PC-3 (cell line): ENCODE measurements around the gene AOPEP. TPM values are rescaled to one million over a fixed set of nuclear protein-coding genes. Genes with fewer than 3 reads are reported as not detected.

ENCODE experiments used
- ATAC-seq: fragments of 200-7000 bp; cut with Tn5 transposase; 2 replicates; pipeline ENCODE4 v1.9.1; 2020; ENCODE audit warnings: mild to moderate bottlenecking, moderate library complexity
- BruUV-seq: library from RNA; stranded (reverse); fragments of 400-500 nt; replicated peaks from 2 replicates; lab custom pipeline; 2021; lab: Mats Ljungman, UMichigan
- CTCF ChIA-PET: fragments of 300-600 bp; sonication (Branson Sonifier 250); formaldehyde crosslinking; loops from one replicate; lab custom pipeline; 2022; ENCODE audit warnings: antibody characterized with exemption; lab: Charles Lee
- POLR2A ChIA-PET: fragments of 300-600 bp; sonication (Branson Sonifier 250); formaldehyde crosslinking; loops from one replicate; lab custom pipeline; 2022; ENCODE audit warnings: antibody characterized with exemption; ENCODE audit not compliant: unreplicated experiment; lab: Charles Lee
- DNase-seq: peaks from one replicate; pipeline ENCODE4 v3.0.0-alpha.2; 2015
- H2AFZ ChIP-seq: fragments of 300-600 bp; sonication (generic); 2 replicates; pipeline ENCODE4 v1.6.0; 2016; ENCODE audit warnings: antibody characterized with exemption, low read length
- H3F3A ChIP-seq: fragments of 300-600 bp; sonication (generic); one replicate; pipeline ENCODE4 v1.6.0; 2017; ENCODE audit warnings: antibody characterized with exemption, low read length, control low read depth, mild to moderate bottlenecking; ENCODE audit not compliant: unreplicated experiment
- H3K27ac ChIP-seq: fragments of 300-600 bp; sonication (generic); 2 replicates; pipeline ENCODE4 v1.5.1; 2016; ENCODE audit warnings: mild to moderate bottlenecking, low read length
- H3K27me3 ChIP-seq: fragments of 300-600 bp; sonication (generic); 2 replicates; pipeline ENCODE4 v1.6.1; 2016; ENCODE audit warnings: low read length, mixed read lengths
- H3K36me3 ChIP-seq: fragments of 300-600 bp; sonication (generic); 2 replicates; pipeline ENCODE4 v1.6.1; 2016; ENCODE audit warnings: low read depth, mixed run types, low read length, mixed read lengths
- H3K4me1 ChIP-seq: fragments of 300-600 bp; sonication (generic); 2 replicates; pipeline ENCODE4 v1.5.1; 2016; ENCODE audit warnings: low read length; ENCODE audit not compliant: insufficient read depth
- H3K4me2 ChIP-seq: fragments of 300-600 bp; sonication (generic); 2 replicates; pipeline ENCODE4 v1.6.0; 2016; ENCODE audit warnings: low read length
- H3K4me3 ChIP-seq: fragments of 300-600 bp; sonication (generic); 2 replicates; pipeline ENCODE4 v1.5.1; 2016; ENCODE audit warnings: mild to moderate bottlenecking, low read length, mixed read lengths
- H3K79me2 ChIP-seq: fragments of 300-600 bp; sonication (generic); 2 replicates; pipeline ENCODE4 v1.6.1; 2017; ENCODE audit warnings: low read length, mixed read lengths
- H3K9ac ChIP-seq: fragments of 300-600 bp; sonication (generic); 2 replicates; pipeline ENCODE4 v1.6.0; 2016; ENCODE audit warnings: mild to moderate bottlenecking, low read length
- H3K9me2 ChIP-seq: fragments of 300-600 bp; sonication (generic); replicated peaks from 2 replicates; pipeline ENCODE4 v1.6.1; 2016; ENCODE audit warnings: mixed run types, low read length, mixed read lengths
- H3K9me3 ChIP-seq: fragments of 300-600 bp; sonication (generic); 2 replicates; pipeline ENCODE4 v1.6.1; 2016; ENCODE audit warnings: low read length, mixed read lengths
- H4K20me1 ChIP-seq: fragments of 300-600 bp; sonication (generic); 2 replicates; pipeline ENCODE4 v1.6.1; 2016; ENCODE audit warnings: low read length, mixed read lengths
- EZH2 ChIP-seq: fragments of 300-600 bp; sonication (generic); IDR thresholded peaks from one replicate; pipeline ENCODE4 v1.6.1; 2017; ENCODE audit warnings: antibody characterized with exemption, mild to moderate bottlenecking, low read length; ENCODE audit not compliant: unreplicated experiment
- EZH2phosphoT487 ChIP-seq: fragments of 300-600 bp; sonication (generic); IDR thresholded peaks from 2 replicates; pipeline ENCODE4 v1.6.1; 2018; ENCODE audit warnings: mild to moderate bottlenecking, antibody characterized with exemption, low read length, borderline replicate concordance
- intact Hi-C: fragments of 100-400 bp; cut with micrococcal nuclease; formaldehyde crosslinking; loops from 2 replicates; pipeline ENCODE4 v1.9.0; 2023
- total RNA-seq: library from RNA; depleted of rRNA; stranded (reverse); fragments of >200 nt; gene quantifications from 2 replicates; pipeline ENCODE4 v1.2.3, GENCODE V29; 2014
- TF ChIP-seq, protein P1 (sequence below): fragments of 300-600 bp; sonication (generic); conservative IDR thresholded peaks from 2 replicates; pipeline ENCODE4 v1.5.1; 2017; ENCODE audit warnings: antibody characterized with exemption, low read depth, mild to moderate bottlenecking, low read length

AOPEP gene
- total RNA-seq, 1 experiment from 2014 or later: 23.1 TPM

DNA sequence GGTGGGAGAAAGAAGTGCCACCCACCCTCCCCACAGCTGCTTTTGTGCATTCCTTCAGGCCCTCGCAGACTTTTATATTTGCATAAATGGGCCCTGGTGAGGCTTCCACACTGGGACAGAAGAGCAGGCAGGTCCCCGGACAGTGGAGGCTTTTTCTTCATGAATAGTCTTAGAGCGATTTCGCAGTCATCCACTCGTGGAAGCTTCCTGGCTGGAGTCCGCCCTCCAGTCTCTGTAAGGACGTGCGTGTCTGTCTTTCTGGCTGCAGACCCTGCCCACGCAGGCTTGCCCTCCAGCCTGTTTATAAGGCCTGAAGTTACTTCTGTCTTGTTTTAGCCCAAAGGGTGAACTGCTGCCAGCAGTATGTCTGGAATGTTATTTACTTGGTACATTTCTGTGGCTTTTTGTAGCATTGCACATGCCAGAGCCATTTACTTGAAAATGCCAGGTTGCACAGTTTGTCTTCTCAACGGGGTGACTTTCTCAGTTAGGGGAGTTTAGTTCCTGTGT is 195.7 kb downstream of the AOPEP start:
- no peaks in the 10 kb centered on the region for H4K20me1 ChIP-seq
- TF ChIP-seq, protein P1, sequence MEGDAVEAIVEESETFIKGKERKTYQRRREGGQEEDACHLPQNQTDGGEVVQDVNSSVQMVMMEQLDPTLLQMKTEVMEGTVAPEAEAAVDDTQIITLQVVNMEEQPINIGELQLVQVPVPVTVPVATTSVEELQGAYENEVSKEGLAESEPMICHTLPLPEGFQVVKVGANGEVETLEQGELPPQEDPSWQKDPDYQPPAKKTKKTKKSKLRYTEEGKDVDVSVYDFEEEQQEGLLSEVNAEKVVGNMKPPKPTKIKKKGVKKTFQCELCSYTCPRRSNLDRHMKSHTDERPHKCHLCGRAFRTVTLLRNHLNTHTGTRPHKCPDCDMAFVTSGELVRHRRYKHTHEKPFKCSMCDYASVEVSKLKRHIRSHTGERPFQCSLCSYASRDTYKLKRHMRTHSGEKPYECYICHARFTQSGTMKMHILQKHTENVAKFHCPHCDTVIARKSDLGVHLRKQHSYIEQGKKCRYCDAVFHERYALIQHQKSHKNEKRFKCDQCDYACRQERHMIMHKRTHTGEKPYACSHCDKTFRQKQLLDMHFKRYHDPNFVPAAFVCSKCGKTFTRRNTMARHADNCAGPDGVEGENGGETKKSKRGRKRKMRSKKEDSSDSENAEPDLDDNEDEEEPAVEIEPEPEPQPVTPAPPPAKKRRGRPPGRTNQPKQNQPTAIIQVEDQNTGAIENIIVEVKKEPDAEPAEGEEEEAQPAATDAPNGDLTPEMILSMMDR: no peak
- intact Hi-C loops: no loop called here
- H3K4me3 ChIP-seq: peak overlapping the region; percentile 7; the same call in 1 of the 2 replicates
- peaks cover 67% of the 10 kb centered on the region for H3K4me1 ChIP-seq
- no peaks in the 10 kb centered on the region for H3K9me3 ChIP-seq
- ChIA-PET POLR2A (interaction anchor here (1.1 kb wide), 1 partner anchor 96 kb away, joined by 4 read pairs; no protein-coding TSS in a partner anchor), CTCF (no interaction called here)
- peak overlapping the region; percentile 42; the same call in 1 of the 2 replicates for H2AFZ ChIP-seq
- peak overlapping the region; percentile 73 for H3K4me2 ChIP-seq
- peak; percentile 78 for ATAC-seq
- H3K79me2 ChIP-seq: peaks cover 16% of the 10 kb centered on the region
- H3K27me3 ChIP-seq: no peaks in the 10 kb centered on the region
- DNase-seq: peak; percentile 87
- BruUV-seq: no TSS peak
- H3K27ac ChIP-seq: peak overlapping the region; percentile 99
- no peaks in the 10 kb centered on the region for H3K36me3 ChIP-seq
- H3K9ac ChIP-seq: peak overlapping the region; percentile 47
- peaks cover 5% of the 10 kb centered on the region for H3F3A ChIP-seq
- no peaks in the 10 kb centered on the region for H3K9me2 ChIP-seq

DNA sequence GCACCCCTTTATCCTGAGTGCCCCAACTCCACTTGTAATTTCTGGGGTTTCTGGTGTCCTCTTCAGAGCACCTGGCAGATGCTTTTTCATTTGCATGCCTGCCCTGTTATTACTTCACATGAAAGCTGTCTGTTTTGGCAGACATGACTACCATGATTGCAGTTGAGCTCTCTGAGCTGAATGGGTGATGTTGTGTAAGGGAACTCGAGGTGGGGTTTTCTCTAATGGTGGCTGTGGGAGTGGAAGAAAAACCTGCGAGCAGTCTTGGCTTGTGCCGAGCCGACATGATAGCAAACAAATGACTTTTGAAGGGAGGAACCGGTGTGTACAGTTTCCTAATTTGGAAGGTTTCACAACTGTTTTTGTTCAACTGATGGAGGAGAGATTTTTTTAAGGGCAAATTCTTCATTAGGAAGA is 196.2 kb downstream of the AOPEP start:
- Histone ChIP-seq H3K27me3 (no peaks in the 10 kb centered on the region), H3K27ac (peak overlapping the region; percentile 99), H3K9ac (peak overlapping the region; percentile 47), H3K4me1 (peaks cover 61% of the 10 kb centered on the region), H3K36me3 (no peaks in the 10 kb centered on the region), H2AFZ (peak overlapping the region; percentile 42; the same call in 1 of the 2 replicates), H3K79me2 (peaks cover 16% of the 10 kb centered on the region), H4K20me1 (no peaks in the 10 kb centered on the region), H3F3A (peaks cover 5% of the 10 kb centered on the region), H3K4me3 (peak overlapping the region; percentile 7; the same call in 1 of the 2 replicates), H3K9me3 (no peaks in the 10 kb centered on the region), H3K9me2 (no peaks in the 10 kb centered on the region), H3K4me2 (peak overlapping the region; percentile 73)
- DNase-seq (peak; percentile 25), ATAC-seq (no peak; the same call in 1 of the 2 replicates)
- TF ChIP-seq, protein P1: no peak
- TF ChIP-seq EZH2phosphoT487 (no peak), EZH2 (no peak)
- ChIA-PET POLR2A (interaction anchor here (0.7 to 1.1 kb wide), 2 partner anchors 72 to 95 kb away, joined by 3 to 4 read pairs; no protein-coding TSS in a partner anchor), CTCF (no interaction called here)
- BruUV-seq: no TSS peak
- intact Hi-C loops: no loop called here

DNA sequence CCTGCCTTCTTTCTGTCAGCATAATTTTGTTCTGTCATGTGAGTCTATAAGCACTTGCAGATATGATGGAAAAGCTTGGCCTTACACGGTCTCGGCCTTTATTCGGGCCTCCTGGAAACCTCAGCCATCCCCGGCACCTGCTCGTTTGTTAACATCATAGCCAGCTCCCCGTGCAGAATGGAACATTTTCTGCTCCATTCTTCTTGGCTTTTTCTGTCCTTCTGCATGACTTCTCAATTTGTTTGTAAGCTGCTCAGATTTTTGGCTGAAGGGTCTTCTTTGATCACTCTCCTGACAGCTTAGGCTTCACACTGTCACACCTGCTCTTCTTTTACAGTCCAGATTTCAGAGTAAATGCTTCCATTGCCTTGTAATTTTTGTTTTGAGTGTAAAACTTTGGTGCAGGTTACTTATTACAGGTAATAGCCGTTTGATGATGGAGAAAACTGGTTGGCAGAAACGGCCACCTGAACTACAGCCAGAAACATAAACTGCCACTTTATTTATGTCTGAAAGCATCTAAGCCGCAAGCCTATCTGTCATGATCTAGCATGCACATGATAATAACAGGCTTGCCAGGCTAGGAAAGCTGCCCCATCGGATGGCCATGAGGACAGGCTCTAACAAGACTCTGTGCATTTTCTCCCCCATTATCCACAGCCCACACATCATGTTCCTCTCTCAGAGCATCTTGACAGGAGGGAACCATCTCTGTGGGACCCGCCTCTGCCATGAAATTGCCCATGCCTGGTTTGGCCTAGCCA is 197.0 kb downstream of the AOPEP start:
- Histone ChIP-seq H3K4me3 (no peak overlapping the region), H3K9me3 (no peaks in the 10 kb centered on the region), H3K27ac (peak overlapping the region; percentile 99), H3K9ac (no peak overlapping the region), H3K36me3 (no peaks in the 10 kb centered on the region), H3K79me2 (peaks cover 11% of the 10 kb centered on the region), H4K20me1 (no peaks in the 10 kb centered on the region), H3K4me1 (peaks cover 57% of the 10 kb centered on the region), H3K9me2 (no peaks in the 10 kb centered on the region), H3F3A (peaks cover 5% of the 10 kb centered on the region), H2AFZ (no peak overlapping the region), H3K27me3 (no peaks in the 10 kb centered on the region), H3K4me2 (peak overlapping the region; percentile 73)
- ChIA-PET POLR2A (no interaction called here), CTCF (no interaction called here)
- TF ChIP-seq, protein P1: no peak
- TF ChIP-seq EZH2phosphoT487 (no peak), EZH2 (no peak)
- intact Hi-C loops: no loop called here
- no peak for DNase-seq
- BruUV-seq: no TSS peak
- no peak for ATAC-seq
